Esophagus (tissue), 2 donors: Measurements from ENCODE around the gene COMMD3. TPM values are rescaled to one million over a fixed set of nuclear protein-coding genes. Genes with fewer than 3 reads are reported as not detected.

Experiments
- H3K27ac ChIP-seq, 2 donors: one replicate each; pipeline ENCODE4 v1.5.1; 2013; ENCODE audit warnings: low read depth in 2 of 2, mild to moderate bottlenecking in 2 of 2, inconsistent platforms in 1 of 2, low read length in 1 of 2, moderate library complexity in 1 of 2
- H3K27me3 ChIP-seq, 2 donors: one replicate each; pipeline ENCODE4 v1.6.1; 2013; ENCODE audit warnings: low read length in 2 of 2, control low read depth in 1 of 2, mild to moderate bottlenecking in 1 of 2; ENCODE audit not compliant: insufficient read depth in 2 of 2, control insufficient read depth in 1 of 2
- H3K36me3 ChIP-seq, 2 donors: one replicate each; pipeline ENCODE4 v1.6.1; 2013; ENCODE audit warnings: low read length in 1 of 2; ENCODE audit not compliant: control insufficient read depth in 2 of 2, insufficient read depth in 2 of 2
- H3K4me1 ChIP-seq, 2 donors: one replicate each; pipeline ENCODE4 v1.6.1; 2013; ENCODE audit warnings: low read length in 1 of 2; ENCODE audit not compliant: control insufficient read depth in 2 of 2, insufficient read depth in 2 of 2
- H3K4me3 ChIP-seq, 2 donors: one replicate each; pipeline ENCODE4 v1.5.1; 2013; ENCODE audit warnings: low read length in 2 of 2, mild to moderate bottlenecking in 2 of 2, low read depth in 1 of 2, moderate library complexity in 1 of 2
- H3K9me3 ChIP-seq, 2 donors: one replicate each; pipeline ENCODE4 v1.6.1; 2013; ENCODE audit warnings: mild to moderate bottlenecking in 2 of 2, low read depth in 1 of 2, low read length in 1 of 2, moderate library complexity in 1 of 2; ENCODE audit not compliant: control insufficient read depth in 2 of 2, insufficient read depth in 1 of 2
- WGBS, 2 donors: extraction: QIAGEN DNeasy Blood & Tissue Kit; methylation state at CpG; one replicate each; pipeline ENCODE4 v1.1.7; 2013; 5-methylcytosine and 5-hydroxymethylcytosine counted together
- polyA plus RNA-seq, 2 donors: library from polyadenylated mRNA; stranded (reverse); fragments of 200-250 nt; gene quantifications; one replicate each; pipeline ENCODE4 v1.2.3, GENCODE V29; 2013
- donor health status: healthy with polysubstance abuse.
- donor health status: Bipolar disorder and iron deficiency.

COMMD3 gene
- polyA plus RNA-seq, 2 donors = 34.7 to 36.7 TPM

- H3K27me3 ChIP-seq = peaks cover 0 to 2% of the 10 kb centered on the region in 2 donors
- WGBS, 2 donors = 77 to 79% methylated on average over 5 of the region's 5 CpGs
- H3K9me3 ChIP-seq = no peaks in the 10 kb centered on the region
- H3K4me1 ChIP-seq = no peaks in the 10 kb centered on the region
- no peaks in the 10 kb centered on the region for H3K36me3 ChIP-seq
- no peak overlapping the region for H3K4me3 ChIP-seq
- H3K27ac ChIP-seq = no peak overlapping the region
These were observed 53.4 kb downstream of the COMMD3 start for GRCh38 chr10:22369434-22370072.

Other genes starting within 250 kb of the COMMD3 start
- gene EBLN1, start 98.4 kb upstream of the COMMD3 start, polyA plus RNA-seq = not detected
- gene BMI1, start 4.7 kb downstream of the COMMD3 start, polyA plus RNA-seq = 10 to 100 TPM in 1 of 2 donors, 1 to 10 TPM in 1; 9.8 to 11.3 TPM
- not detected for gene SPAG6, start 29.1 kb downstream of the COMMD3 start, polyA plus RNA-seq